Hepatocyte (in vitro differentiated cells): Measurements from ENCODE around the gene TENM4. TPM values are rescaled to one million over a fixed set of nuclear protein-coding genes. Genes with fewer than 3 reads are reported as not detected.

Source experiments
- DNase-seq: peaks from one replicate; pipeline ENCODE4 v3.0.0-alpha.2; 2016; ENCODE audit warnings: low spot score
- H2AFZ ChIP-seq: fragments of 200-600 bp; sonication (generic); 2 replicates; pipeline ENCODE4 v1.6.0; 2016; ENCODE audit warnings: antibody characterized with exemption, mild to moderate bottlenecking
- H3K27ac ChIP-seq: fragments of 200-600 bp; sonication (generic); 2 replicates; pipeline ENCODE4 v1.5.1; 2016; ENCODE audit warnings: mild to moderate bottlenecking
- H3K27me3 ChIP-seq: fragments of 200-600 bp; sonication (generic); 2 replicates; pipeline ENCODE4 v1.6.1; 2016
- H3K36me3 ChIP-seq: fragments of 200-600 bp; sonication (generic); replicated peaks from 2 replicates; pipeline ENCODE4 v1.5.1; 2016; ENCODE audit warnings: low read depth; ENCODE audit not compliant: insufficient read depth
- H3K4me1 ChIP-seq: fragments of 200-600 bp; sonication (generic); 2 replicates; pipeline ENCODE4 v1.5.1; 2016; ENCODE audit warnings: mild to moderate bottlenecking, moderate library complexity; ENCODE audit not compliant: insufficient read depth
- H3K4me2 ChIP-seq: fragments of 200-600 bp; sonication (generic); 2 replicates; pipeline ENCODE4 v1.6.0; 2016
- H3K4me3 ChIP-seq: fragments of 200-600 bp; sonication (generic); 2 replicates; pipeline ENCODE4 v1.5.1; 2016; ENCODE audit warnings: mild to moderate bottlenecking
- H3K79me2 ChIP-seq: fragments of 200-600 bp; sonication (generic); 2 replicates; pipeline ENCODE4 v1.6.0; 2017; ENCODE audit warnings: mild to moderate bottlenecking
- H3K9me2 ChIP-seq: fragments of 200-600 bp; sonication (generic); replicated peaks from 2 replicates; pipeline ENCODE4 v1.6.0; 2017; ENCODE audit warnings: mild to moderate bottlenecking; ENCODE audit not compliant: insufficient read depth
- H3K9me3 ChIP-seq: fragments of 200-600 bp; sonication (generic); 2 replicates; pipeline ENCODE4 v1.5.1; 2016; ENCODE audit warnings: low read depth, mild to moderate bottlenecking
- H4K20me1 ChIP-seq: fragments of 200-600 bp; sonication (generic); 2 replicates; pipeline ENCODE4 v1.6.0; 2016; ENCODE audit warnings: mild to moderate bottlenecking; ENCODE audit not compliant: insufficient read depth, poor library complexity, severe bottlenecking
- CTCF ChIP-seq: fragments of 200-600 bp; sonication (generic); IDR thresholded peaks from 2 replicates; pipeline ENCODE4 v1.5.1; 2016; ENCODE audit warnings: antibody characterized with exemption, mild to moderate bottlenecking; ENCODE audit not compliant: poor library complexity
- EZH2 ChIP-seq: fragments of 200-600 bp; sonication (generic); IDR thresholded peaks from 2 replicates; pipeline ENCODE4 v1.6.1; 2016; ENCODE audit warnings: antibody characterized with exemption, mild to moderate bottlenecking, borderline replicate concordance
- EZH2phosphoT487 ChIP-seq: fragments of 200-600 bp; sonication (generic); IDR thresholded peaks from one replicate; pipeline ENCODE4 v1.6.1; 2018; ENCODE audit warnings: antibody characterized with exemption, mild to moderate bottlenecking, low read depth, moderate library complexity; ENCODE audit not compliant: unreplicated experiment, severe bottlenecking
- WGBS: methylation state at CpG from one replicate; pipeline ENCODE4 v1.1.6; 2016; ENCODE audit warnings: low lambda C conversion rate; ENCODE audit errors: missing lambda C conversion rate; 5-methylcytosine and 5-hydroxymethylcytosine counted together
- polyA plus RNA-seq: library from polyadenylated mRNA; unstranded; fragments of >200 nt; fragmentation: Nextera tagmentation; extraction: Ambion mirVana; gene quantifications from 2 replicates; pipeline ENCODE4 v1.2.1, GENCODE V29; 2016
- total RNA-seq: library from RNA; depleted of rRNA; stranded (reverse); fragments of >200 nt; gene quantifications from 2 replicates; pipeline ENCODE4 v1.2.3, GENCODE V29; 2014

Gene TENM4
- total and polyA plus RNA-seq, 2 experiments from 2014 or later, result 18.4 to 18.7 TPM

- Histone ChIP-seq H3K79me2 (no peaks in the 10 kb centered on the region), H3K4me3 (no peak overlapping the region), H3K36me3 (no peaks in the 10 kb centered on the region), H3K4me1 (no peaks in the 10 kb centered on the region), H3K9me3 (no peaks in the 10 kb centered on the region), H4K20me1 (no peaks in the 10 kb centered on the region), H3K27me3 (no peaks in the 10 kb centered on the region), H3K27ac (no peak overlapping the region), H2AFZ (no peak overlapping the region), H3K9me2 (no peaks in the 10 kb centered on the region), H3K4me2 (no peak overlapping the region)
- no peak for TF ChIP-seq CTCF
- no peak for TF ChIP-seq EZH2
- TF ChIP-seq EZH2phosphoT487, result no peak
- DNase-seq, result no peak
- WGBS, result 59% methylated on average over 1 of the region's 1 CpG
These were observed 290.5 kb downstream of the TENM4 start for GRCh38 chr11:79150320-79150719.

- no peaks in the 10 kb centered on the region for H3K9me2 ChIP-seq
- DNase-seq, result no peak
- H2AFZ ChIP-seq, result no peak overlapping the region
- no peak overlapping the region for H3K4me2 ChIP-seq
- no peak for TF ChIP-seq EZH2
- no peak for TF ChIP-seq CTCF
- TF ChIP-seq EZH2phosphoT487, result no peak
- no peaks in the 10 kb centered on the region for H3K36me3 ChIP-seq
- peaks cover 1% of the 10 kb centered on the region for H3K9me3 ChIP-seq
- H3K4me1 ChIP-seq, result no peaks in the 10 kb centered on the region
- H3K79me2 ChIP-seq, result no peaks in the 10 kb centered on the region
- no peaks in the 10 kb centered on the region for H4K20me1 ChIP-seq
- H3K4me3 ChIP-seq, result no peak overlapping the region
- H3K27me3 ChIP-seq, result no peaks in the 10 kb centered on the region
- WGBS, result 94% methylated on average over 2 of the region's 2 CpGs
- H3K27ac ChIP-seq, result no peak overlapping the region
These were observed 293.1 kb downstream of the TENM4 start for GRCh38 chr11:79147731-79148130.

- no peak for DNase-seq
- Histone ChIP-seq H3K27me3 (no peaks in the 10 kb centered on the region), H3K4me3 (no peak overlapping the region), H3K36me3 (no peaks in the 10 kb centered on the region), H2AFZ (no peak overlapping the region), H3K27ac (no peak overlapping the region), H3K4me2 (no peak overlapping the region), H3K9me2 (no peaks in the 10 kb centered on the region), H4K20me1 (no peaks in the 10 kb centered on the region), H3K4me1 (no peaks in the 10 kb centered on the region), H3K79me2 (no peaks in the 10 kb centered on the region), H3K9me3 (peaks cover 6% of the 10 kb centered on the region)
- TF ChIP-seq CTCF, result no peak
- no peak for TF ChIP-seq EZH2
- TF ChIP-seq EZH2phosphoT487, result no peak
- 88% methylated on average over 4 of the region's 4 CpGs for WGBS
These were observed 293.8 kb downstream of the TENM4 start for GRCh38 chr11:79147011-79147410.

- Histone ChIP-seq H3K36me3 (no peaks in the 10 kb centered on the region), H3K4me3 (no peak overlapping the region), H3K4me1 (no peaks in the 10 kb centered on the region), H3K9me3 (peaks cover 6% of the 10 kb centered on the region), H3K4me2 (no peak overlapping the region), H3K79me2 (no peaks in the 10 kb centered on the region), H4K20me1 (no peaks in the 10 kb centered on the region), H3K27me3 (no peaks in the 10 kb centered on the region), H3K9me2 (no peaks in the 10 kb centered on the region), H3K27ac (no peak overlapping the region), H2AFZ (no peak overlapping the region)
- no peak for TF ChIP-seq CTCF
- no peak for TF ChIP-seq EZH2
- TF ChIP-seq EZH2phosphoT487, result no peak
- DNase-seq, result no peak
- WGBS, result 95% methylated on average over 4 of the region's 4 CpGs
These were observed 300.9 kb downstream of the TENM4 start for GRCh38 chr11:79139900-79140299.
